Measurements from ENCODE around the gene KRT79.
A peak's percentile ranks its signal among the peaks of the same experiment; 100 is the strongest.
"Not testable (repeated sequence)": the region's sequence is repeated elsewhere in the genome, so short reads cannot be mapped to it uniquely, and the experiment has no call there.

KRT79 gene

GRCh38 chr12:52801773-52802172 lies 32.3 kb downstream of the KRT79 start:
- DNase-seq = no peak

GRCh38 chr12:52800259-52800917 lies 33.7 kb downstream of the KRT79 start:
- DNase-seq = no peak

GRCh38 chr12:52799505-52800211 lies 34.5 kb downstream of the KRT79 start:
- no peak for DNase-seq

- DNase-seq = no peak
Observed at GRCh38 chr12:52798671-52799504, 35.2 kb downstream of the KRT79 start.

GRCh38 chr12:52798003-52798670 lies 36.0 kb downstream of the KRT79 start:
- no peak for DNase-seq

- DNase-seq = no peak
Observed at GRCh38 chr12:52797529-52797894, 36.6 kb downstream of the KRT79 start.

GRCh38 chr12:52796839-52797528 lies 37.1 kb downstream of the KRT79 start:
- no peak for DNase-seq

GRCh38 chr12:52796429-52796794 lies 37.7 kb downstream of the KRT79 start:
- DNase-seq = no peak

GRCh38 chr12:52795694-52796428 lies 38.2 kb downstream of the KRT79 start, which contains the start of gene KRT3:
TSS of gene KRT3 (minus strand) at chr12:52796117. CDS start at chr12:52796042, 75 bp downstream.
- DNase-seq = no peak

GRCh38 chr12:52795332-52795674 lies 38.8 kb downstream of the KRT79 start:
- DNase-seq = not testable (repeated sequence)

- no peak for DNase-seq
Observed at GRCh38 chr12:52794479-52795331, 39.4 kb downstream of the KRT79 start.

GRCh38 chr12:52792185-52793029 lies 41.7 kb downstream of the KRT79 start:
- no peak for DNase-seq

- no peak for DNase-seq
Observed at GRCh38 chr12:52791271-52792184, 42.6 kb downstream of the KRT79 start.

- DNase-seq = no peak
Observed at GRCh38 chr12:52790427-52791270, 43.5 kb downstream of the KRT79 start.

GRCh38 chr12:52789637-52790426 lies 44.3 kb downstream of the KRT79 start:
- DNase-seq = peak; percentile 65

- no peak for DNase-seq
Observed at GRCh38 chr12:52788876-52789636, 45.1 kb downstream of the KRT79 start.

All from retina (tissue), 1 donor.